Fibroblast of skin of right biceps (primary cell): ENCODE measurements around the gene SH3RF1.
"Not testable (repeated sequence)": the region's sequence is repeated elsewhere in the genome, so short reads cannot be mapped to it uniquely, and the experiment has no call there.

Experiments used
- DNase-seq: peaks from one replicate; pipeline ENCODE4 v3.0.0-alpha.2; 2013

SH3RF1 gene

DNA sequence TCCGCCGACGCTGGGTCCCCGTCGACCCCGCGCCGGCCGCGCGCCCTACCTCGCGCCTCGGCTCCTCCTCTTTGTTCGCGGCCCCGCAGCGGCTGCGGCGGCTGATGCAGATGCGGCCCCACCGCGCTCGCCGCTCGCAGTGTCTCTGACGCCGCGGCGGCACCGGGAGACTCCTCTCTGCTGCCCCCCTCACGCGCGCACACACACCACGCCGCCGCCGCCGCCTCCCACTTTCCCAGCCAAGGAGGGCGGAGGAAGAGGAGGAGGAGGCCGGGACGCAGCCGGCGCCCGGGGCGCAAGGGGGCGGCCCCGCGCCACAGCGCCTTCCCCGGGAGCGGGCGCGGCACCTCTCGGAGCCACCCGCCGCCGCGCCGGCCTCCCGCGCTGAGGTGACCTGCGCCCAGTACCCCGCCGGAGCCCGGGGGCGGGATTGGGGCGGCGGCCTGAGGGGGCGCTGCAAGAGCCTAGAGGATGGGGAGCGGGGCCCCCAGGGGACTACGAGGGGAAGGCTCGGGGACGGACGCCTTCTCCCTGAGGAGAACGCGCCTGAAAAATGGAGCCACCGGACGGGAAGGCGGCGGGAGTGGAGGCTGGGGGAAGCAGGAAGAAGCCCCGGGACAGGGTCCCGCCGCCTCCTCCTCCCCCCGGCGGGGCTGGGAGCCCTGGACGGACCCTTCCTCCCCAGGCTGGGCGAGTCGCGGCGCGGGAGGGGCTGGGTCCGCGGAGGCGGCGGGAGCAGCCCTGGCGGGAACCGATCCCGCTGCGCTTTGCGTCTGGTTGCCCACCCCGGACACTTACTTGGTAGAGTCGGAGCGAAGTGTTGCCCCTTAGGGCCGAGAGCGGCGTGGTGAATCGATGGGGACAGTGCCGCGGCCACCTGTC is at the start of gene SH3RF1:
SH3RF1 (minus strand) TSS at position 147 of the 882 bp plus-strand sequence. CDS start 1,744 bp downstream, outside the sequence.
- peak; percentile 93 for DNase-seq

DNA sequence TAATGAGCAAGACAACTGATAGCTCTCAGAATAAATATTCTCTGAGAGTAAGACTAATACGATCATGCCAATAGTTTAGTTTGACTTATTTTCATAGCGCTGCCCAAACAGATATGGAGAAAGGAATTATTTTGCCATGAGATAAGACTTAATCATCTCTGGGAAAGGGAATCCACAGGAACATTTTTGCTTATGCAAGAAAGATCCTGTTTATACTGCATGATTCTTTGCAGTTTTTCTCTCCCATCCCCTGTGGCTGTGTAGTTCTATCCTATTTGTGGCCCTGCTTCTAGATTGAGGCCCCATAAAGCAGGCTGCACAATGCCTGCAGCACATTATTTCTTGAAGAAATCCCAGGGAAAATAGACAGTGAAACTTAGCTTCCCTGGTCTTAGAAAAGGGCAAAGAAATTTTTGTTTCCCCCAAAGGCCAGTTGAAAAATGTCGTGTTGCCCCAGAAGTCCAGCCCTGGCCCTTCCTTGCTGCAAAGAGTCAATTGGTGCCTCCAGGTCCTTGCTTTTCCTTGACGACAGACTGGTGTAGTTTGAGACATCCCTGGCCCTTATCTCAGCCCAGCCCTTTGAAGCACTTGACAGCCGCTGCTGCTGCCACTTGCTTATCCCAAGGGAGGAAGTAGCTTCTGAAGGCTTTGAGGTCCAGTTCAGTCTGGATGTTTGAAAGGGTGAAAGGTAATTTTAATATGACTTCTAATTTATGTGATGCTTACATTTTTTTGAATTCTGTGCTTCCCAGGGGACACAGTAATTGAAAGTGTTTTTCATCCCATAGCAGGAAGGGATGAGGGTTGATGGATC is 45.0 kb upstream of the SH3RF1 start:
- DNase-seq = peak; percentile 69

DNA sequence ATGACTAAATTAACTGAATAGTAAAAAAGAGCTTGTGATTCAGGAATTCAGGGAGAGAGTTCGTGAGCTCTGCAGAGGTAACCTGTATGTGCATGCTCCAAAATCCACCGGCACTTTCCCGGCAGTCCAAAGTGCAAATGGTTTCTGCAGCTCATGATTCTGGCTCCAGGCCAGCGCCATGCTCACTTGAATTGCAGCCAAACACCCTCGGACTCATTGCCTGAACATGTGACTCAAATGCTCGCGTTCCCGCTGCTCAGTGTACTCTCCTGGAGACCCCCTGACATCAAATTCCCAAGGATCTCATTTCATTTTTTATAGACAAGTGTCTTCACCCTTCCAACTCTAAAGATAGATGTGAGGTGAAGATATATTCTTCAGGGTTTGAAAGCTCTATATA is 44.1 kb upstream of the SH3RF1 start:
- DNase-seq = peak; percentile 79

DNA sequence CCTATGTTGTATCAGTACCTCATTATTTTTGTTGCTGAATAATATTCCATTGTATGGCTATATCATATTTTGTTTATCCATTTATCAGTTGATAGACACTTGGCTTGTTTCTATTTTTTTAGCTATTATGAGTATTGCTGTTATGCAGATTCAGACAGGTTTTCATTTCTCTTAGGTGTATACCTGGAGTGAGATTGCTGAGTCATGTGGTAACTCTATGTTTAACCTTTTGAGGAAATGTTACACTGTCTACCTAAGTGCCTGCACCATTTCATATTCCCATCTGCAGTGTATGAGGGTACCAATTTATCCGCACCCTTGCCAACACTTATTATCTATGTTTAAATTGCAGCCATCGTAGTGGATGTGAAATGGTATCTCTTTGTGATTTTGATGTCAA is 43.0 kb upstream of the SH3RF1 start:
- no peak for DNase-seq

DNA sequence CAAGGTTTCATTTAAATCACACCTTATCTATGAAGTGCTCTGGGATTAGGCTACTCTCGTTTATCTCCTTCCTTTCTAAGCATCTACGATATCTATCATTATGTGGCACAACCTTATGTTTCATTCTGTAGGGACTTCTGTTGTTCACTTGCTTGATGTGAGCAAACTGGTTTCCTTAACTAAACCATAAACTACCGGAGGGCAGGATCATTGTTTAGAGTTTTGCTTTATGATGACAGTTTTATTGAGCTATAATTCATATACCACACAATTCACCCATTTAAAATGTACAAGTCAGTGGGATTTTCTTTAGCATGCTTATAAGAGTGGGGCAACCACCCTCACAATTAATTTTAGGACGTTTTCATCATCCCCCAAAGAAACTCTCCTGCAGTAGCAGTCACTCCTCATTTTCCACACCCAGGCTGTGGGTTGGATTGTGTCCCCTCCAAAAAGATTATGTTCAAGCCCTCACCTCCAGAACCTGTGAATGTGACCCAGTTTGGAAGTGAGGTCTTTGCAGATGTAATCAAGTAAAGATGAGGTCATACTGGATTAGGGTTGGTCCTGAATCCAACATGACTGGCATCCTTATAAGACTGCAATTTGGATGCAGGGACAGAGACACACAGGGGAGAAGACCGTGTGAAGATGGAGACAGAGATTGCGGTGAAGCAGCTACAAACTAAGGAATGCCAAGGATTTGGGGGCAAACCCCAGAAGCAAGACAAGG is 42.1 kb upstream of the SH3RF1 start:
- no peak for DNase-seq

DNA sequence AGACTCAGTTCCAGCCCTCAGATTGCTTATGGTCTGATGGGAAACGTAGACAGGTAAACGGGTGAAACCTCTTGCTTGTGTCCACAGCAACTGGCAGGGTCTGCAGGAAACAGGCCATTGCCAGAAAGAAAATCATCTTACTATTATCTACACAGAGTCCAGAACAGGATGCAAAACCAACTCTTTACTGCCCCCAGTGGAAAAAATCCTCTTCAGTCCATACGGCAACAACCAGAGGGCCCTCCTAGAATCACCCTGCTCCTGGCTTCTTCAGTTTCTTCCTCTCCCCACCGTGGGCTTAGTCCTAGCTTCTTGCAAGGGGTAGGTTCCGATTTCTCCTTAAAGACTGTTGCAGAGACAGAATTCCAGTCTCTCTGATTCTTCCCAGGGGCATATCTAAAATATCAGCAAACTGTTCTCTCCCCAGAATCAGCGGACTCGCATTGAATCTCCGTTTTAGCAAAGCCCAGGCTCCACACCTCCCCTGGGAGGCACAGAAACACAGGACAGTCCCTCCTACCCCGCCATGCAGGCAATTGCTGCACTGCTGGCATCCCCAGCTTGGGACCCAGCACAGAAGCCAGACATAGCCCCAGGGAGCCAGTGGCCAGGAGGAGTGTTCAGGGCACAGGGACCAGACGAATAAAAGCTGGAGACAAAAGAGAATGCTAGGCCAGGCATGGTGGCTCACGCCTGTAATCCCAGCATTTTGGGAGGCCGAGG is 41.0 kb upstream of the SH3RF1 start:
- peak; percentile 63 for DNase-seq

DNA sequence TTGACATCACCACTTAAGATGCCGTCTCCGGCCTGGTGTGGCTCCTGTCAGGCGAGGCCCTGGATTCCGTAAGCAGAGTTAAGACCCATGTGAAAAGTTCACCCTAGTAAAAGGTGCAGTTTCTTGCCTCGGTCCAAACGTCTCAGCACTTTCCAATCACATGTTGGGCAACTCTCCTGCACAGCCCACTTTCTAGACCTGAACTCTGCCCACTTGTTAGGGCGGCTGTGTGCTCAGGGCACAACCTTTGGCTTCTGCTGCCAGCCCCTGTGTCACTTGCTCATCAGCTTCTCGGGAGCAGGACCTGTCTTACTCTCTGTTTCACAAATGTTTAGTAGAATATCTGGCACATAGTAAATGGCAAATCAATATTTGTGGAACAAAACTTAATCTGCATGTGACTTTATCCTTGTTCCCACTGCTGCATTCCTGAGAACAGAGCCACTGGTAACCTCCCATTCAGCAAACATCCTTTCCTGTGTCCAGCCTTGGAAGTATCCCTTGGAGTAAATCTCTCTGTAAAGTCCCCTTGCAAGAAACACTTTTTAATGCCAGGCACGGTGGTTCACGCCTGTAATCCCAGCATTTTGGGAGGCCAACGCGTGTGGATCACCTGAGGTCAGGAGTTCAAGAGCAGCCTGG is 38.7 kb upstream of the SH3RF1 start:
- DNase-seq = no peak

DNA sequence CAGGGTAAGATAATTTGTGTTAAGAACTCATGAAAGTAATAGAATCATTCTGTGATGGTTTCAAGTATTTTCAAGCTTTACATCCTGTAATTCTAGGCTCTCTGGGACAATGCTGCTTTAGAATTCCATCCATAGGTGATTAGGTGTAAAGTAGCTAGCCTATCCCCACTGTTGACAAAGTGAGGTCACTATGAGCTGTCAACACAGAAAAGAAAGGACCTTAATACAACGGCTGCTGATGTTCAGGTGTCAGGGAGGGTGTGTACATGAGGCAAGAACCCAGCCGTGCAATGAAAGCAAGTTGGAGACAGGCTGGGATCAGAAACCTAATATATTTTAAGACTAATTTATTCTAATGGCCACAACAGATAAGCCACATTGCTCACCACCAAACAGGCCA is 36.8 kb upstream of the SH3RF1 start:
- DNase-seq = no peak

DNA sequence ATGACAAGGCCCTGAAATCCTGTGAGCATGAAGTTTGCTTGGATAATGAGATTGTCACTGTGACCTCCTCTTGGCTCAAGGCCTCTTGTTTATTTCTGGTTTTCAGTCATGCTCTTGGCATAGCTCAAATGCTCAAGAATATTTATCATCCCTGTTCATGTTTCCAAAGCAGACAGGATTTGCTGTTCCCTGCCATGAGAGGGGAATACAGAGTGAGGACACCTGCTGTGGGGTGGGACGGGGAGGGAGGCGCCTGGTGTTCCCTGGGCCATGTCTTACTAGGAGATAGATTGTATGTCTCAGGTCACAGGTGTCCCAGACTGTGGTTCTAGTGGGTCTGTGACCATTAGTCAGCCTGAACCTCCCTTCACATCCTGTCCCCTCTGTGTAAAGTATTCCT is 34.9 kb upstream of the SH3RF1 start:
- DNase-seq = no peak

DNA sequence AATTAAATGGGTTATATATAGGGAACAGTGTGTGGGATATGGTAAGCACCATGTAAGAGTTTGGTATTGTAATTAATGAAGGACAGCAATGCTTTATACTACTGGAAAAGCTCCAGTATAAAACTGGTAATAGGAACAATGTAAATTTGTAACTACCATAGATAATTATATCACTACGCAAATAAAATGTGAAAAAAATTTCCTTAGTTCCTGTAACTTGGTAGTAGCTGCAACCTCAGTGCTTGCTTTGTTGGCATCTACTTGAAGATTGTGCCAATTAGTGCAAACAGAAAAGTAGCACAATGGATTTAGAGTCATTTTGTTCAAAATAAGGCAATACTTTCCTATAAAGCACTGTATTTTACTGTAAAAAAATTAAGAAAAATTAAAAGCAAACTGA is 34.4 kb upstream of the SH3RF1 start:
- DNase-seq = no peak

DNA sequence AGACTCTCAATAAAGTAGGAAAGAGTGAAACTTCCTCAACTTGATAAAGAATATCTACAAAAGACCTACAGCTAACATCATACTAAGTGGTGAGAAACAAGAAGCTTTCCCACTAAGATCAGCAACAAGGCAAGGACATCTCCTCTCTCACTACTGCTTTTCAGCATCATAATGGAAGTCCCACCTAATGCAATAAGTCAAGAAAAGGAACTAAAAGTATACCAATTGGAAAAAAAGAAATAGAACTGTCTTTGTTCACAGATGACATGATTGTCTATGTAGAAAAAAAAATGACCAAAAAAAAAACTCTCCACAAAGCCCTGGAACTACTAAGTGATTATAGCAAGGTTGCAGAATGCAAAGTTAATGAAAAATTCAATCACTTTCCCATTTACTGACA is 25.1 kb upstream of the SH3RF1 start:
- DNase-seq = no peak

DNA sequence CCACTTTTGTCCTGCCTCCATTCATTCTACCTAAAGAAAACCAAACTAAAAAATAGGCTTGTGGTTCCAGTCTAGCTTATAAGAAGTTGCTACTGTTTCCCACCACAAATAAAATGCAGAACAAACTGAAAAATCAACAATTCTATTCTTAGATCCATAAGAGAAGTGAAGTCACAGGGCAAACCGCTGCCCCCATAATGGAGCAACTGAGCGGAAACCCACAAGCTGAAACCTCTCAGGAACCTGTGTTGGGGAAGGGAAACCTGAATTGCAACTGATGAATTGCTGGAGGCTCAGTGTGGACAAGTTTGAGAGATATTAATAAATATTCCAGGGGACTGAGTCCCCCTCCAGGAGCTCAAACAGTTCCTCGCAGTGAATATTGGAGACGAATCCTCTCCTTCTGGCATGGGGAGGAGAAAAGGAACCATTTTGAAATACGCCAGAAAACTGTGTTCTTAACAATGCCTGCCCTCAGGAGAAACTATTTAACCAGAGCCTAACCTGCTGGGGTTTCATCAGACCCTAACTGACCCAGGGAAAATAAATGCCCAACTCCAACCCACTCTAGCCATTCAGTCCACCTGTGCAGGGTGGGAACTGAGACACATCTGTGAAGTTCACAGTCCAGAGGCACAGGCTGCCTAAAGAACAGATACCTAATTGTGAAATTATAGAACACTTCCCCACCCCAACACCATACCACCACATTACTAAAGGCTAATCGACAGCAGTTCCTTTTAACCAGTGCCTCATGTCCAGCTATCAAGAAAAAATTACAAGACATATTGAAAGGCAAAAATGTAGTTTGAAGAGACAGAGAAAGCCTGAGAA is 22.8 kb upstream of the SH3RF1 start:
- no peak for DNase-seq

DNA sequence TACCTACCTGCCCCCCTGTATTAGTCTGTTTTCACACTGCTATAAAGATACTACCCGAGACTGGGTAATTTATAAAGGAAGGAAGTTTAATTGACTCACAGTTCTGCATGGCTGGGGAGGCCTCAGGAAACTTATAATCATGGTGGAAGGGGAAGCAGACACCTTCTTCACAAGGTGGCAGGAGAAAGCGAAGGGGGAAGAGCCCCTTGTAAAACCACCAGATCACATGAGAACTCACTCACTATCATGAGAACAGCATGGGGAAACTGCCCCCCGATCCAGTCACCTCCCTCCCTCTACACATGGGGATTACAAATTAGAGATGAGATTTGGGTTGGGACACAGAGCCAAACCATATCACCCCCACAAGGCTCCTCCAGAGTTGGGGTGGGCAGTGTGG is 17.2 kb upstream of the SH3RF1 start:
- DNase-seq = not testable (repeated sequence)

DNA sequence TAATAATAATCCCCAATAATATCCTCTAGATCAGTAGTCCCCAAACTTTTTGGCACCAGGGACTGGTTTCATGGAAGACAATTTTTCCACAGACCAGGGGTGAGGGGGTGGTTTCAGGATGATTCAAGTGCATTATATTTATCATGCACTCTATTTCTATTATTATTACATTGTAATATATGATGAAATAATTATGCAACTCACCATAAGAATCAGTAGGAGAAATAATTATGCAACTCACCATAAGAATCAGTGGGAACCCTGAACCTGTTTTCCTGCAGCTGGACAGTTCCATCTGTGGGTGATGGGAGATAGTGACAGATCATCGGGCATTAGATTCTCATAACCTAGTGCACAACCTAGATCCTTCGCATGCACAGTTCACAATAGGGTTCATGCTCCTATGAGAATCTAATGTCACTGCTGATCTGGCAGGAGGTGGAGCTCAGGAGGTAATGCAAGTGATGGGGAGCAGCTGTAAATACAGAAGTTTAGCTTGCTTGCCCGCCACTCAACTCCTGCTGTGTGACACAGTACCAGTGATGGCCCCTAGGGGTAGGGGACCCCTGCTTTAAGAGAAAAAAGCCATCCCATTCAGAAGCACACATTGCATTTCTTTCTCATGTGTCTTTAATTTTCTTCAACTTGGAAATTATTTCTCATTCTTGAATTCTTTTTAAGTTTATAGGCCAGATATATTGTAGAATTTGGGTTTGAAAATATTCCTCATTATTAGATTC is 16.0 kb upstream of the SH3RF1 start:
- DNase-seq = peak; percentile 22

DNA sequence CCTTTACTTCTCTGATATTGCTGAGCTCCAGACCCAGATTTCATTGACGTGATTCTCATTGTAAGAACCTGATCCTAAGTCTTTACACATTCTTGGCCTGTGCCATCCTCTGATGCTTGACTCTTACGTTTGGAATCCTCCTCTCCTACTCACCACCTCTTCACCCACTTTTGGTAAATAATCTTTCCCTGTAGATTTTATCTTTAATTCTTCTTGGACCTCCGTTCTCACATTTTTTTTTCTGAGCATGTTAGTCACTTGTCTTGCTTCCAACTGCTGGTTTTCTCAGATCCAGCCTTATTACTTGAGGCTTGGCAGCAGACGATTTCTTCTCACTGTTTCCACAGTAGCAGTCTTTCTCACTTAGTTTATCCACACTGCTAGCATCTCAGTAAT is 12.4 kb upstream of the SH3RF1 start:
- DNase-seq = peak; percentile 94

DNA sequence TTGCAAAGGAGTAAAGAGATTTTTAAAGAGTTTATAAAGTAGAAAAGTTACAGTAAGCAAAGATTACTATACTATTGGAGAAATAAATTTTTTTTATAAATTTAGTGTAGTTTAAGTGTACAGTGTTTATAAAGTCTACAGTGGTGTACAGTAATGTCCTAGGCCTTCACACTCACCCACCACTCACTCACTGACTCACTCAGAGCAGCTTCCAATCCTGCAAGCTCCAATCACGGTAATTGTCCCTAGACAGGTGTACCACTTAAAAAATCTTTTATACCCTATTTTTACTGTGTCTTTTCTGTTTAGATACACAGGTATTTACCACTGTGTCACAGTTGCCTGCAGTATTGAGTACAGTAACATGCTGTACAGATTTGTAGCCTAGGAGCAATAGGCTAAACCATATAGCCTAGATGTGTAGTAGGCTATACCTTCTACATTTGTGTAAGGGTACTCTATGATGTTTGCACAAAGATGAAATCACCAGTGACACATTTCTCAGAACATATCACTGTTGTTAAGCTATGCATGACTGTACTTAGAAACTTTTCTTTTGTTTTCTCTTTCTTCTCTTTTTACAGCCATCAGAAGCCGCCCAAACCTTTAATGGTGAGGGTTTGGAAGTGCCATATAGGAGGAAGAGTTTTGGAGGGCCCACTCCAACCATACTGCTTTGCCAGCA is 11.8 kb upstream of the SH3RF1 start:
- DNase-seq = peak; percentile 57

DNA sequence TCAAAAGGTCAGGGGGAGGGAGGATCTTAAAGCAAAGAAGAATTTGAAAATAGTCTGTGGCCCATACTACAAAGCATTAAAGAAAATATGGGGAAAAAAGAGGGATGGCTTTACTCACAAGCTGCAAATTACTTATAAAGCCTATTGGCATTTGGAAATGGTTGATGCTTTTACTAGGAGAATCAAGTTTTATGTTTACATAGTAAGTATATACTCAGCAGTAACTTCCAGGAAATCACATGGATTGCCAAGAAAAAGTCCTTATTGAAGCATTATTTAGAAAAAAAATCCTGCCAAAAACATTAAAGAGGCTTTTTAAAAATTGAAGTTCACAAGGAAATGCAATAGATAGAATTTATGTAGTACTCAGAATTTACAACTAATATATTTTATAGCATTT is 8.4 kb upstream of the SH3RF1 start:
- peak; percentile 58 for DNase-seq

DNA sequence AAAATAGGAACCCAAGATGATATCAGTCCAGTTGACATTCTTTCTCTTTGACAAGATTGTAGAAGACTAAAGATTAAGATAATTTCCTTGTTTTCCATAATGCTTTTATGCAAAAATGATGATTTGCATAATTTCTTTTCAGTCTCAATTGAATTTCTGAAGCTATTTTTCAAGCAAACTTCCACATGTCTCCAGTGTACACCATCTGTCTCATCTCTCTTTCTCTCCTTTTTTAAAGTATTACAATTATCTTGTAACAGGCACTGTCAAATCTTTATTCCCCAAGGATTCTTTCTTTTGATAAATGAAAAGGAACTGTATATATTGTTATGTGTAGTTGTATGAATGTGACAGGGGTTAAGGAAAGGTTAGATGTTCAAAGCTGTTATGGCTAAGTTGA is 7.9 kb upstream of the SH3RF1 start:
- no peak for DNase-seq

DNA sequence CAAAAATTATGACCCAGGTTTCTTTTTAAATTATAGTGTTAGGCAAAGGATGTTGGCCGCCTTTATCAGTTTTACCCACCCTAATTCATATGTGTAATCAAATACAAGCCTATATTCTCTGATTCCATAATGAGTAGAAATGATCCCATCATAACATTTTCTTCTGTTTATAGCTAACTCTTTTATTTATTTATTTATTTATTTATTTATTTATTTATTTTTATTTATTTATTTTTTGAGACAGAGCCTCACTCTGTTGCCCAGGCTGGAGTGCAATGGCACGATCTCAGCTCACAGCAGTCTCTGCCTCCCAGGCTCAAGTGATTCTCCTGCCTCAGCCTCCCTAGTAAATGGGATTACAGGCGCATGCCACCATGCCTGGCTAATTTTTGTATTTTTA is 7.1 kb upstream of the SH3RF1 start:
- DNase-seq = not testable (repeated sequence)

DNA sequence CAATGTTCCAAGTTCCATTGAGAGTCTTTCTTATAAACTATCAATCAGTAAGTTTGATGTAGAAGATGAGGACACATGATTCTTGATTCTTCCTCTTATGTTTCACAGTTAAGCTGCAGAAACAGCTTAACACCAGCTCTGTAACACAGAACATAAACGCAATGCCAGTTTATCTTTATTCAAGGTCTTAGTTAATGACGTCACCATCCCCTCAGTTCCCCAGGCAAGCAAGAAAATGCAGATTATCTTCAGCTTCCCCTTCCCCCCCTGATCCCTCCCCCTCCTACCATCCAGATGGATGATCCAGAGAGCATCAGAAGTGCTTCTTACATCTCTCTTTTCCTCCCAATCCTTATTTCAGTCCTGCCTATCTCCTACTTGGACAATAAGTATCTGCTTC is 4.4 kb upstream of the SH3RF1 start:
- DNase-seq = peak; percentile 20
